ENCODE results near the gene RAX2.
A peak's percentile ranks its signal among the peaks of the same experiment; 100 is the strongest.
"Not testable (repeated sequence)": the region's sequence is repeated elsewhere in the genome, so short reads cannot be mapped to it uniquely, and the experiment has no call there.

The RAX2 gene

GRCh38 chr19:3760871-3761361 lies 11.1 kb downstream of the RAX2 start:
- DNase-seq (ENCODE audit: low spot score), result peak; percentile 16

- DNase-seq (ENCODE audit: low spot score), result no peak
Measured at GRCh38 chr19:3759482-3760254, 12.4 kb downstream of the RAX2 start.

GRCh38 chr19:3758297-3758696 lies 13.7 kb downstream of the RAX2 start:
- DNase-seq (ENCODE audit: low spot score), result not testable (repeated sequence)

- DNase-seq (ENCODE audit: low spot score), result not testable (repeated sequence)
Measured at GRCh38 chr19:3757705-3758104, 14.3 kb downstream of the RAX2 start.

GRCh38 chr19:3753631-3754410 lies 18.2 kb downstream of the RAX2 start:
- no peak for DNase-seq (ENCODE audit: low spot score)

GRCh38 chr19:3752492-3752891 lies 19.5 kb downstream of the RAX2 start:
- no peak for DNase-seq (ENCODE audit: low spot score)

GRCh38 chr19:3751236-3751635 lies 20.8 kb downstream of the RAX2 start:
- no peak for DNase-seq (ENCODE audit: low spot score)

- no peak for DNase-seq (ENCODE audit: low spot score)
Measured at GRCh38 chr19:3750211-3750610, 21.8 kb downstream of the RAX2 start.

- DNase-seq (ENCODE audit: low spot score), result no peak
Measured at GRCh38 chr19:3748965-3749364, 23.1 kb downstream of the RAX2 start.

- DNase-seq (ENCODE audit: low spot score), result no peak
Measured at GRCh38 chr19:3746371-3747056, 25.5 kb downstream of the RAX2 start.

GRCh38 chr19:3745363-3746045 lies 26.5 kb downstream of the RAX2 start:
- DNase-seq (ENCODE audit: low spot score), result no peak

GRCh38 chr19:3743486-3743885 lies 28.5 kb downstream of the RAX2 start:
- DNase-seq (ENCODE audit: low spot score), result no peak

GRCh38 chr19:3740431-3740830 lies 31.6 kb downstream of the RAX2 start:
- DNase-seq (ENCODE audit: low spot score), result no peak

- no peak for DNase-seq (ENCODE audit: low spot score)
Measured at GRCh38 chr19:3738477-3739220, 33.4 kb downstream of the RAX2 start.

GRCh38 chr19:3737487-3738205 lies 34.4 kb downstream of the RAX2 start:
- no peak for DNase-seq (ENCODE audit: low spot score)

- no peak for DNase-seq (ENCODE audit: low spot score)
Measured at GRCh38 chr19:3736106-3736724, 35.8 kb downstream of the RAX2 start.

GRCh38 chr19:3734310-3734600 lies 37.8 kb downstream of the RAX2 start:
- DNase-seq (ENCODE audit: low spot score), result no peak

- DNase-seq (ENCODE audit: low spot score), result no peak
Measured at GRCh38 chr19:3733549-3734309, 38.3 kb downstream of the RAX2 start.

GRCh38 chr19:3732108-3732507 lies 39.9 kb downstream of the RAX2 start:
- DNase-seq (ENCODE audit: low spot score), result no peak

Data from SK-N-DZ (cell line).